Breast epithelium (tissue), 3 donors: Measurements from ENCODE around the gene RHOG.

Source experiments
- CTCF ChIP-seq, 3 donors: fragments of 450-650 bp; IDR thresholded peaks; one replicate each; pipeline ENCODE4 v1.5.1; 2016 to 2017; ENCODE audit warnings: antibody characterized with exemption in 3 of 3, mild to moderate bottlenecking in 3 of 3, moderate library complexity in 3 of 3
- POLR2A ChIP-seq: fragments of 450-650 bp; IDR thresholded peaks from one replicate; pipeline ENCODE4 v1.6.1; 2016; ENCODE audit warnings: antibody characterized with exemption, mild to moderate bottlenecking, moderate library complexity
- POLR2AphosphoS5 ChIP-seq, 3 donors: sonication (generic); formaldehyde crosslinking; IDR thresholded peaks; one replicate each; pipeline ENCODE4 v1.6.1; 2017; ENCODE audit warnings: antibody characterized with exemption in 3 of 3

- TF ChIP-seq POLR2AphosphoS5 (IDR thresholded peaks at IDR 0.05) (no peak), CTCF (IDR thresholded peaks at IDR 0.05) (no peak), POLR2A (no peak)
These were observed 30.3 kb downstream of the RHOG start for GRCh38 chr11:3810446-3810845.
